ENCODE measurements around the gene CUL2. TPM values are rescaled to one million over a fixed set of nuclear protein-coding genes. Genes with fewer than 3 reads are reported as not detected.
A peak's percentile ranks its signal among the peaks of the same experiment; 100 is the strongest.
"Not testable (repeated sequence)": the region's sequence is repeated elsewhere in the genome, so short reads cannot be mapped to it uniquely, and the experiment has no call there.

CUL2 gene
- polyA plus RNA-seq, 1 donor from 2014 or later, result 21.8 TPM

DNA sequence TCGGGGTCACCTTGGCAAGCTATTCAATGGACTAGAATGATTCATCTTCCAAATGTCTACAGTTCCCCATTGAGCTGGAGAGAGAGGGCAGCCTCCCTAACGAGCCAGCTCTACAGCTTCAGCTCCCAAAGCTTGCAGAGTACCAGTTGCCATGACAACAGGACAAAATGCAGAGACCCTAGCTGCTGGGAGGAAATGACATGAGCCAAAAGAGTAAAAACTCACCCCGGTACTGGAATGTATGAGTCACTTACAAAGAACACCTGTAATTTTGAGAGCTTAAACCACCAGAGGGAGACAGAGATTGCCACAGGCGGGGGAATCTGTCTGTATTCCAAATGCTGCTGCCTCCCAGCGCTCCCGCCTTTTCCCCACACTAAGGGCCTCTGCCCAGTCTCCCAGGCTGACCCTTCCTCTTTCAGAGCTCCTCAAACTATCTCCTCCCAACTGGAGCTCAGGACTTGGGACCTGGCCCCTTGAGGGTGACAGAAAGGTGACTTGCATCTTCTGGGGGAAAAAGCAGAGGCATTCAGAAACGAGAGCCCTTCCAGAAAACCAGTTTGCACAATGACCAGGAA, 95.5 kb downstream of the CUL2 start:
- H3K27me3 Mint-ChIP-seq, result peaks cover under 1% of the 10 kb centered on the region
- peaks cover 0 to 4% (median 2%) of the 10 kb centered on the region in 3 donors for H3K4me1 Mint-ChIP-seq
- H3K27ac Mint-ChIP-seq, result no peak overlapping the region
- no peaks in the 10 kb centered on the region for H3K9me3 Mint-ChIP-seq
- peaks cover 1% of the 10 kb centered on the region for H3K36me3 Mint-ChIP-seq
- no peak overlapping the region for H3K4me3 Mint-ChIP-seq

DNA sequence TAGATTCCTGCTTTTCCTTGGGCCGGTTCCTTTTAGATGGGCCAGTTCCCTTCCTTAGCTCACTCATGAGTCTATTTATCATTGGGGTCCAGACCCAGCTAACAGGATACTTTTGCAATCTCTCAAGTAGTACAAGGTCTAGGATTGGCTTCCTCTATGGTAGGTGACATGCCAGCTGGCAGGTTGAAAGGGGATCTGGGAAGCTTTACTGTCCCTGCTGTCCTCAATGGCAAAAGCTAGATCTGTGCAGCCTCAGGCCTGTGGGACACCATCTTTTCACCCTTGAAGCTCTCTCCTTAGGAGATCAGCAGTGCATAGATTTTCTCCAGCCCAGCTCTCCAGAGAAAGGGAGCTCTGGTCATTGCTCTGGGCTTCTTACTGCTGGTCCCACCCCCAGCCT, 96.4 kb downstream of the CUL2 start:
- H3K36me3 Mint-ChIP-seq, result peaks cover 1% of the 10 kb centered on the region
- H3K27ac Mint-ChIP-seq, result no peak overlapping the region
- no peak overlapping the region for H3K4me3 Mint-ChIP-seq
- no peaks in the 10 kb centered on the region for H3K9me3 Mint-ChIP-seq
- H3K27me3 Mint-ChIP-seq, result peaks cover 1% of the 10 kb centered on the region
- peaks cover 0 to 4% (median 2%) of the 10 kb centered on the region in 3 donors for H3K4me1 Mint-ChIP-seq

DNA sequence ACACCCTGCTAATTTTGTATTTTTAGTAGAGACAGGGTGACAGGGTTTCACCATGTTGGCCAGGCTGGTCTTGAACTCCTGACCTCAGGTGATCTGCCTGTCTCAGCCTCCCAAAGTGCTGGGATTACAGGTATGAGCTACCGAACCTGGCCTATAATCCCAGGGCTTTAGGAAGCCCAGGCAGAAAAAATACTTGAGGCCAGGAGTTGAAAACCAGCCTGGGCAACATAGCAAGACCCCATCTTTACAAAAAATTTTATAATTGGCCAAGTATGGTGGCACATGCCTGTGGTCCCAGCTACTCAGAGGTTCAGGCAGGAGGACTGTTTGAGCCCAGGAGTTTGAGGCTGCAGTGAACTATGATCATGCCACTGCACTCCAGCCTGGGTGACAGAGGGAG, 99.0 kb downstream of the CUL2 start:
- not testable (repeated sequence) for H3K9me3 Mint-ChIP-seq, H3K36me3 Mint-ChIP-seq, H3K27me3 Mint-ChIP-seq, H3K4me1 Mint-ChIP-seq, H3K4me3 Mint-ChIP-seq, H3K27ac Mint-ChIP-seq

DNA sequence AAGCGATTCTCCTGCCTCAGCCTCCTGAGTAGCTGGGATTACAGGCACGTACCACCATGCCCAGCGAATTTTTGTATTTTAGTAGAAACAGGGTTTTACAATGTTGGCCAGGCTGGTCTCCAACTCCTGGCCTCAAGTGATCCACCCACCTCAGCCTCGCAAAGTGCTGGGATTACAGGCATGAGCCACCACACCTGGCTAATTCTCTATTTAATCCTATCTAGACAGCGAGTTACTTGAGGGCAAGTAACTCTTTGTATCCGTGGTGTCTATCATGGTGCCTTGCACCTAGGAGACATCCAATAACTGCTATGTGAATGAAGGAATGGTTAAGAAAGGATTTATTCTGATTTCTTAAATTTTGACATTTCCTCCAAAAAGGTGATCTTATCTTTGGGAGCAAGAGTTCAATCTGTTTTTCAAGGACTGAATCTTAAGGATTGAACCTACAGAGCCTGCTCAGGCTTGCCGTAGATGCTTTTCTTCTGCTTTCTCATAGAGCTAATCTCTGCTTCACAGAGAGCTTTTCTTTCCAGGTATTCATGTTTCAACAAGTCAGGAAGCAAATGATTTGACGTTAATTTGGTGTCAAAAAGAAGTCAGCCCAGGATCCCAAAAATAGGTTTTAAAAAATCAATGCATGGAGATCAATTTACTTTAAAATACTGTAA, 101.6 kb downstream of the CUL2 start:
- Mint-ChIP-seq H3K27me3 (peaks cover 1% of the 10 kb centered on the region), H3K27ac (no peak overlapping the region), H3K4me1 (no peaks in the 10 kb centered on the region), H3K36me3 (no peaks in the 10 kb centered on the region), H3K9me3 (peaks cover 2 to 18% (median 9%) of the 10 kb centered on the region in 3 donors), H3K4me3 (no peak overlapping the region)

DNA sequence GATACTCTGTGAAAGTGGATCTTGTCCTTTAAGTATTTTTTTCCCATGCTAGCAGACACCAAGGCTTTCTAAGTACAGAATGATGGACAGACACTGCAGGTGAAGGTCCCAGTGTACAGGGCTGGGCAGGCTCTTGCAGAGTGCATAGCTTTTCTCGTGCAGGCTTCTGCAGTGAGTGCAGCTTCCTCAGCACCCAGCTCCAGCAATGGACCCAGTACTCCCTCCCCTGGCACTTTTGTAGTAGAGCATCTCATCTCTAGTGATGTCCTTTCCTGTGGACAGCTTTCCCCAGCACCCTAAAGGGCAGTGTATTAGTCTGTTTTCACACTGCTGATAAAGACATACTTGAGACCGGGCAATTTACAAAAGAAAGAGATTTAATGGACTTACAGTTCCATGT, 104.3 kb downstream of the CUL2 start:
- no peaks in the 10 kb centered on the region for H3K36me3 Mint-ChIP-seq
- H3K27ac Mint-ChIP-seq, result no peak overlapping the region
- peaks cover 1% of the 10 kb centered on the region for H3K27me3 Mint-ChIP-seq
- H3K4me1 Mint-ChIP-seq, result no peaks in the 10 kb centered on the region
- peaks cover 2 to 18% (median 11%) of the 10 kb centered on the region in 3 donors for H3K9me3 Mint-ChIP-seq
- H3K4me3 Mint-ChIP-seq, result no peak overlapping the region

DNA sequence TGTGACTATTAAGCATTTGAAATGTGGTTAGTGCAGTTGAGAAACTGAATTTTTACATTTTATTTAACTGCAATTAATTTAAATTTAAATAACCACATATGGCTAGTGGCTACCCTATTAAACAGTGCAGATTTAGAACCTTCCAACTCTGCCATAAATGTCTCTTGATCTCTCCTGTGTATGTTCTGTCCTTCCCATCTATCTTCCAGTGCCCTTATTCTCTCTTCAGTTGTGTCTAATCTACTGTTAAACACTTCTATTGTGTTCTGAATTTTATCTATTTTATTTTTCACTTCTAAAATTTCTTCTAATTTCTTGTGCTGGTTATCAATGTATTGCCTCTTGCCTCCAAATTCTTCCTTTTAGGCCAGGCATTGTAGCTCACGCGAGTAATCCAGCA, 105.0 kb downstream of the CUL2 start:
- Mint-ChIP-seq H3K27ac (no peak overlapping the region), H3K4me3 (no peak overlapping the region), H3K9me3 (peaks cover 2 to 18% (median 11%) of the 10 kb centered on the region in 3 donors), H3K36me3 (no peaks in the 10 kb centered on the region), H3K4me1 (no peaks in the 10 kb centered on the region), H3K27me3 (peaks cover 1% of the 10 kb centered on the region)

DNA sequence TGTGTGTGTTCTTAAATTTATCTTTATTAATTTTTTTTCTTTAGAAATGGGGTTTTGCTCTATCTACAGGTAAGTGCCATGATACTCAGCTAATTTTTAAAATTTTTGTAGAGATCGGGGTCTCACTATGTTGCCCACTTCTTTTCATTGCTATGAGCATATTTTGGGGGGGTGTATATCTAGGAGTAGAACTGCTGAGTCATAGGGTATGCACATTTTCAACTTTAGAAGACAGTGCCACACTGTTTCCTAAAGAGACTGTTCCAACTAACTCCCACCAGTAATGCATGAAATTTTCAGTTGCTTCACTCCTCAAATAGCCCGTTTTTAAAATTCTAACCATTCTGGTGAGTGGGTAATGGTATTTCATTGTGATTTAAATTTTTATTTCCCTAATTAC, 108.3 kb downstream of the CUL2 start:
- Mint-ChIP-seq H3K9me3 (peaks cover 2 to 18% (median 9%) of the 10 kb centered on the region in 3 donors), H3K27ac (no peak overlapping the region), H3K36me3 (no peaks in the 10 kb centered on the region), H3K4me1 (no peaks in the 10 kb centered on the region), H3K4me3 (no peak overlapping the region), H3K27me3 (no peaks in the 10 kb centered on the region)

DNA sequence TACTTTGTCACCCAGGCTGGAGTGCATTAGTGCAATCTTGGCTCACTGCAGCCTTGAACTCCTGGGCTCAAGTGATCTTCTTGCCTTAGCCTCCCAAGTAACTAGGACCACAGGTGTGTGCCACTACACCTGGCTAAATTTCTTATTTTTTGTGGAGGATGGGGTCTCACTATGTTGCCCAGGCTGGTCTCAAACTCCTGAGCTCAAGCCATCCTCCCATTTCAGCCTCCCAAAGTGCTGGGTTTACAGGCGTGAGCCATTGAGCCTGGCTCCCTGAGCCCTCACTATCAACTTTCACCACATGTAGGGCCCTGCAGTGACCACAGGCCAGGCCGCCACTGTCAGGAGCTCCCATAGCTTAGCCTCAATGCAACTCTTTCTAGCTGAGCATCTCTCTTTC, 110.2 kb downstream of the CUL2 start:
- no peaks in the 10 kb centered on the region for H3K4me1 Mint-ChIP-seq
- H3K36me3 Mint-ChIP-seq, result no peaks in the 10 kb centered on the region
- H3K4me3 Mint-ChIP-seq, result no peak overlapping the region
- no peak overlapping the region for H3K27ac Mint-ChIP-seq
- peaks cover 0 to 18% (median 11%) of the 10 kb centered on the region in 3 donors for H3K9me3 Mint-ChIP-seq
- H3K27me3 Mint-ChIP-seq, result no peaks in the 10 kb centered on the region

DNA sequence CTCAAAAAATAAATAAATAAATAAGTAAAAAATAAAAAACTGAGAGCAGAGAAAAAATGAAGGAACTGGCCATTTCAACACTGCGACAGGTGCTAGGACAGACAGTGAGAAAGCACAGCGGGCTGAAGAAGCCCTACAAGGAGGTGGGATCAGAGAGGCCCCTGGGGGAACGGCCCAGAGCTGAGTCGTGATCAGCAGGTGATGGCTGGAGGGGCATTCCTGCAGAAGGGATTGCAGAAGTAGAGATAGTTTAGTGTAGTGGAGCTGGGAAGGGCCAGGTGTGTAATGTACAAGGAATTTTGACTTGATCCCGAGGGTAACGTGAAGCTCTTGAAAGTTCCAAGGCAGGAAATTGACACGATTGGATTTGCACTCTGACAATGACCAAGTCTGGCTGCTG, 112.1 kb downstream of the CUL2 start:
- Mint-ChIP-seq H3K4me3 (peak overlapping the region in 1 of 4 donors; percentile 25), H3K27me3 (no peaks in the 10 kb centered on the region), H3K36me3 (no peaks in the 10 kb centered on the region), H3K4me1 (peaks cover 0 to under 1% (median 0%) of the 10 kb centered on the region in 3 donors), H3K27ac (peak overlapping the region in 1 of 3 donors; percentile 71), H3K9me3 (peaks cover 2 to 10% (median 9%) of the 10 kb centered on the region in 3 donors)

DNA sequence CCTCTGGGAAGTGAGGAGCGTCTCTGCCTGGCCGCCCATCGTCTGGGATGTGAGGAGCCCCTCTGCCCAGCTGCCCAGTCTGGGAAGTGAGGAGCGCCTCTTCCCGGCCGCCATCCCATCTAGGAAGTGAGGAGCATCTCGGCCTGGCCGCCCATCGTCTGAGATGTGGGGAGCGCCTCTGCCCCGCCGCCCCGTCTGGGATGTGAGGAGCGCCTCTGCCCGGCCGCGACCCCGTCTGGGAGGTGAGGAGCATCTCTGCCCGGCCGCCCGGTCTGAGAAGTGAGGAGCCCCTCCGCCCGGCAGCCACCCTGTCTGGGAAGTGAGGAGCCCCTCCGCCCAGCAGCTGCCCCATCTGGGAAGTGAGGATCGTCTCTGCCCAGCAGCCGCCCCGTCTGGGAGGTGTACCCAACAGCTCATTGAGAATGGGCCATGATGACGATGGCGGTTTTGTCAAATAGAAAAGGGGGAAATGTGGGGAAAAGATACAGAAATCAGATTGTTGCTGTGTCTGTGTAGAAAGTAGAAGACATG, 113.7 kb downstream of the CUL2 start:
- H3K4me1 Mint-ChIP-seq, H3K27me3 Mint-ChIP-seq, H3K4me3 Mint-ChIP-seq, H3K27ac Mint-ChIP-seq, H3K36me3 Mint-ChIP-seq: not testable (repeated sequence)
- peaks cover 2 to 10% (median 9%) of the 10 kb centered on the region in 3 donors for H3K9me3 Mint-ChIP-seq

DNA sequence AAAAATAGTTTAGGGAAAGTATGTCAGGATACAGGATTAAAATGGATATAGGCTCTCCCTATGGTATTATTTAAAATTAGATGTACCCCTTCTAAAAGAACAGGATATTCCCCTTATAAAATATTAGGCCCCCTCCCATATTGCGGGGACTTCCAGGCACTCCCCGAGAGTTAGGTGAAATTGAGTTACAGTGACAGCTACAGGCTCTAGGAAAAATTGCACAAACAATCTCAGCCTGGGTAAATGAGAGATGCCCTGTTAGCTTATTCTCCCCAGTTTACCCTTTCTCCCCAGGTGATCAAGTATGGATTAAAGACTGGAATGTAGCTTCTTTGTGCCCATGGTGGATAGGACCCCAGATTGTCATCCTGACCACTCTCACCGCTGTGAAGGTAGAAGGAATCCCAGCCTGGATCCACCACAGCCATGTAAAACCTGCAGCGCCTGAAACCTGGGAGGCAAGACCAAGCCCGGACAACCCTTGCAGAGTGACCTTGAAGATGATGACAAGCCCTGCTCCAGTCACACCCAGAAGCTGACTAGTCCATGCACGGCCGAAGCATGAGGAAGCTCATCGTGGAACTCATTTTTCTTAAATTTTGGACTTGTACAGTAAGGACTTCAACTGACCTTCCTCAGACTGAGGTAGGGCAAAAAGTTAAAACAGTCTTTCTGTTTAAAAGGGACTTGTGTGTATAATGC, 115.6 kb downstream of the CUL2 start:
- H3K27ac Mint-ChIP-seq, H3K36me3 Mint-ChIP-seq, H3K27me3 Mint-ChIP-seq, H3K4me1 Mint-ChIP-seq, H3K4me3 Mint-ChIP-seq: not testable (repeated sequence)
- H3K9me3 Mint-ChIP-seq, result peaks cover 2 to 10% (median 6%) of the 10 kb centered on the region in 3 donors

DNA sequence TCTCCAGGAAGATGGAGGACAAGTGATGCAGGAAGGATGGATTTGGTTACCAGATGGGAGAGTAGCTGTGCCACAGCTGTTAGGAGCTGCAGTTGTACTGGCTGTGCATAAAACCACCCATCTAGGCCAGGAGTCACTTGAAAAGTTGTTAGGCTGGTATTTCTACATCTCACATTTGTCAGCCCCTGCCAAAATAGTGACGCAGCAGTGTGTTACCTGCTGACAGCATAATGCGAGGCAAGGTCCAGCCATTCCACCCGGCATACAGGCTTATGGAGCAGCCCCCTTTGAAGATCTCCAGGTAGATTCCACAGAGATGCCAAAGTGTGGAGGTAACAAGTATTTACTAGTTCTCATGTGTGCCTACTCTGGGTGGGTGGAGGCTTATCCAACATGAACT, 116.4 kb downstream of the CUL2 start:
- H3K27me3 Mint-ChIP-seq, H3K4me3 Mint-ChIP-seq, H3K27ac Mint-ChIP-seq, H3K4me1 Mint-ChIP-seq, H3K36me3 Mint-ChIP-seq: not testable (repeated sequence)
- peaks cover 2 to 10% (median 6%) of the 10 kb centered on the region in 3 donors for H3K9me3 Mint-ChIP-seq

DNA sequence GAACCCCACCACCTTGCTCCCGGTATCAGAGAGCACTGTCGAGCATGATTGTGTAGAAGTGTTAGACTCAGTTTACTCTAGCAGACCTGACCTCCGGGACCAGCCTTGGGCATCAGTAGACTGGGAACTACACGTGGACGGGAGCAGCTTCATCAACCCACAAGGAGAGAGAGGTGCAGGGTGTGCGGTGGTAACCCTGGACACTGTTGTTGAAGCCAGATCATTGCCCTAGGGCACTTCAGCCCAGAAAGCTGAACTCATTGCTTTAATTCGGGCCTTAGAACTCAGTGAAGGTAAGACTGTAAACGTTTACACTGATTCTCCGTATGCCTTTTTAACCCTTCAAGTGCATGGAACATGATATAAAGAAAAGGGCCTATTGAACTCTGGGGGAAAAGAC, 117.0 kb downstream of the CUL2 start:
- H3K27me3 Mint-ChIP-seq, H3K4me3 Mint-ChIP-seq, H3K4me1 Mint-ChIP-seq, H3K36me3 Mint-ChIP-seq, H3K27ac Mint-ChIP-seq: not testable (repeated sequence)
- peaks cover 2 to 10% (median 6%) of the 10 kb centered on the region in 3 donors for H3K9me3 Mint-ChIP-seq

DNA sequence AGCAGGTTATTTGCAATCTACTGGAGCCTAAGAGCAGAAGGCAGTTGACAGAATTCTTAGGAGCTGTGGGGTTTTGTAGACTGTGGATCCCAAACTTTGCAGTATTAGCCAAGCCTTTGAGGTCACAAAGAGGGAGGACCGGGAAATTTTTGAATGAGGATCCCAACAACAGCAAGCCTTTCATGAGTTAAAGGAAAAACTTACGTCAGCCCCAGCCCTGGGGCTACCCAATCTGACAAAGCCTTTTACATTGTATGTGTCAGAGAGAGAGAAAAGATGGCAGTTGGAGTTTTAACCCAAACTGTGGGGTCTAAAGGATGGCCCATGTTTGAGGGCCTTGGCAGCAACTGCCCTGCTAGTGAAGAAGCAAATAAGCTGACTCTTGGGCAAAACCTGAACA, 117.5 kb downstream of the CUL2 start:
- not testable (repeated sequence) for H3K27me3 Mint-ChIP-seq, H3K4me3 Mint-ChIP-seq, H3K27ac Mint-ChIP-seq, H3K4me1 Mint-ChIP-seq, H3K36me3 Mint-ChIP-seq
- peaks cover 2 to 10% (median 6%) of the 10 kb centered on the region in 3 donors for H3K9me3 Mint-ChIP-seq

DNA sequence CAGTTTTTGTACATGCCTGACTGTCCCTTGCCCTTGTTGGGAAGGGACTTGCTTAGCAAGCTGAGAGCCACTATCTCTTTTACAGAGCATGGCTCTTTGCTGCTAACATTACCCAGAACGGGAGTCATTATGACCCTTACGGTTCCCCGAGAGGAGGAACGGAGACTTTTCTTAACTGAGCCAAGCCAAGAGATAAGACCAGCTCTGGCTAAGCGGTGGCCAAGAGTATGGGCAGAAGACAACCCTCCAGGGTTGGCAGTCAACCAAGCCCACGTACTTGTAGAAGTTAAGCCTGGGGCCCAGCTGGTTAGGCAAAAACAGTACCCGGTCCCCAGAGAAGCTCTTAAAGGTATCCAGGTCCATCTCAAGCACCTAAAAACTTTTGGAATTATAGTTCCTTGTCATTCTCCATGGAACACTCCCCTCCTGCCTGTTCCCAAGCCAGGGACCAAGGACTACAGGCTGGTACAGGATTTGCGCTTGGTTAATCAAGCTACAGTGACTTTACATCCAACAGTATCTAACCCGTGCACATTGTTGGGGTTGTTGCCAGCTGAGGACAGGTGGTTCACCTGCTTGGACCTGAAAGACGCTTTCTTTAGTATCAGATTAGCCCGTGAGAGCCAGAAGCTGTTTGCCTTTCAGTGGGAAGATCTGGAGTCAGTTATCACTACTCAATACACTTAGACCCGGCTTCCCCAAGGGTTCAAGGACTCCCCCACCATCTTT, 118.4 kb downstream of the CUL2 start:
- Mint-ChIP-seq H3K9me3 (peaks cover 2 to 10% (median 5%) of the 10 kb centered on the region in 3 donors), H3K27ac (peak overlapping the region in 1 of 3 donors; percentile 67)
- not testable (repeated sequence) for H3K4me1 Mint-ChIP-seq, H3K27me3 Mint-ChIP-seq, H3K4me3 Mint-ChIP-seq, H3K36me3 Mint-ChIP-seq

Data from IgD-negative memory B cell (primary cell).